MV-4-11 (cell line): ENCODE data around the gene CCNE1.

ENCODE experiments used
- DNase-seq: peaks from one replicate; lab custom pipeline; 2025; lab: John Stamatoyannopoulos, UW

CCNE1 gene

GRCh38 chr19:29844891-29845573 is 33.2 kb downstream of the CCNE1 start:
- peak; percentile 93 for DNase-seq

- DNase-seq: peak; percentile 58
Observed at GRCh38 chr19:29845574-29846176, 33.9 kb downstream of the CCNE1 start.

- DNase-seq: no peak
Observed at GRCh38 chr19:29849208-29849607, 37.4 kb downstream of the CCNE1 start.

- no peak for DNase-seq
Observed at GRCh38 chr19:29850482-29850881, 38.7 kb downstream of the CCNE1 start.

GRCh38 chr19:29851769-29852521 is 40.2 kb downstream of the CCNE1 start:
- DNase-seq: no peak

GRCh38 chr19:29854033-29854432 is 42.2 kb downstream of the CCNE1 start:
- DNase-seq: no peak

- no peak for DNase-seq
Observed at GRCh38 chr19:29855087-29855486, 43.3 kb downstream of the CCNE1 start.

GRCh38 chr19:29855741-29856500 is 44.1 kb downstream of the CCNE1 start:
- DNase-seq: no peak

GRCh38 chr19:29858000-29858596 is 46.3 kb downstream of the CCNE1 start:
- no peak for DNase-seq

- DNase-seq: no peak
Observed at GRCh38 chr19:29858621-29859020, 46.8 kb downstream of the CCNE1 start.

GRCh38 chr19:29860492-29860891 is 48.7 kb downstream of the CCNE1 start:
- DNase-seq: peak; percentile 42

GRCh38 chr19:29861574-29861973 is 49.8 kb downstream of the CCNE1 start:
- DNase-seq: no peak

GRCh38 chr19:29866011-29866410 is 54.2 kb downstream of the CCNE1 start:
- DNase-seq: no peak

GRCh38 chr19:29867984-29868383 is 56.2 kb downstream of the CCNE1 start:
- no peak for DNase-seq

- no peak for DNase-seq
Observed at GRCh38 chr19:29871143-29871542, 59.4 kb downstream of the CCNE1 start.

GRCh38 chr19:29872224-29872731 is 60.5 kb downstream of the CCNE1 start:
- peak; percentile 33 for DNase-seq

GRCh38 chr19:29873024-29873800 is 61.4 kb downstream of the CCNE1 start:
- DNase-seq: no peak
